NOMO-1 (cell line): ENCODE measurements around the gene CABLES1.
"Not testable (repeated sequence)": the region's sequence is repeated elsewhere in the genome, so short reads cannot be mapped to it uniquely, and the experiment has no call there.

Experiments used
- DNase-seq, 2 experiments: peaks; one replicate each; lab custom pipeline; 2025; ENCODE audit not compliant: unreplicated experiment in 2 of 2; lab: John Stamatoyannopoulos, UW

Gene CABLES1

GRCh38 chr18:23281626-23282436 lies 146.5 kb downstream of the CABLES1 start:
- DNase-seq, result no peak

- DNase-seq, result no peak
Measured at GRCh38 chr18:23282437-23282781, 147.1 kb downstream of the CABLES1 start.

GRCh38 chr18:23283916-23284430 lies 148.7 kb downstream of the CABLES1 start:
- DNase-seq, result no peak

- DNase-seq, result no peak
Measured at GRCh38 chr18:23284629-23285028, 149.3 kb downstream of the CABLES1 start.

- not testable (repeated sequence) for DNase-seq
Measured at GRCh38 chr18:23285581-23285980, 150.3 kb downstream of the CABLES1 start.

GRCh38 chr18:23291456-23292205 lies 156.3 kb downstream of the CABLES1 start:
- DNase-seq, result no peak

GRCh38 chr18:23300231-23300805 lies 165.0 kb downstream of the CABLES1 start:
- no peak for DNase-seq

GRCh38 chr18:23301972-23302371 lies 166.7 kb downstream of the CABLES1 start:
- DNase-seq, result no peak

GRCh38 chr18:23302511-23302850 lies 167.2 kb downstream of the CABLES1 start:
- no peak for DNase-seq

GRCh38 chr18:23302851-23303527 lies 167.7 kb downstream of the CABLES1 start:
- DNase-seq, result no peak

- DNase-seq, result no peak
Measured at GRCh38 chr18:23306822-23307221, 171.5 kb downstream of the CABLES1 start.

- DNase-seq, result no peak
Measured at GRCh38 chr18:23307567-23308295, 172.4 kb downstream of the CABLES1 start.
